C4-2B (cell line): ENCODE measurements around the gene C1R.
A peak's percentile ranks its signal among the peaks of the same experiment; 100 is the strongest.

ENCODE experiments used
- ZFX ChIP-seq: fragments of 450-650 bp; IDR thresholded peaks from 2 replicates; pipeline ENCODE4 v1.6.1; 2017
- TF ChIP-seq, protein P1 (sequence below): fragments of 450-650 bp; conservative IDR thresholded peaks from 2 replicates; pipeline ENCODE4 v1.5.1; 2017; ENCODE audit warnings: mild to moderate bottlenecking

DNA sequence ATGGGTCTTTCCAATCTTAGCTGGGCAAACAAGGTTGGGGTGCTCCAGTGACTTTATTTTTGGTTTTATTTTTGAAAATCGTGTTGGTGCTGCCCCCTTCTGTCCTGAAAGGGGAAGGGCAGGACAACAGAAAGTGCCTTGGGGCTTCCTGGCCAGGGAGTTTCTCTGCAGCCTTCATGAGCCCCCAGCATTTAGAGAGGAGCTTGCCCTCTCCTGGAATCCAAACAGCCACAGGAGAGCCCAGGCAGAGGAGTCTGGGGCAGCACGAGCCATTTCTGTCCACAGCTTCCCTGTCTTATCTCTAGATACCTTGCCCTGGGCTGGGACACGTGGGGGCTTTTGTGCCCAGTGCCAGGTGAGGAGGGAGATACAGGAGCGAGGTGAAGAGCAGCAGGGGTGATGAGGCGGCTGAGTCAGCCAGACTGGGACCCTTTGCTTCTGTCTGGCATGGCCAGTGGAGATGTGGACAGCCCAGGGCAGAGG is 21.2 kb upstream of the C1R start:
- TF ChIP-seq, protein P1, sequence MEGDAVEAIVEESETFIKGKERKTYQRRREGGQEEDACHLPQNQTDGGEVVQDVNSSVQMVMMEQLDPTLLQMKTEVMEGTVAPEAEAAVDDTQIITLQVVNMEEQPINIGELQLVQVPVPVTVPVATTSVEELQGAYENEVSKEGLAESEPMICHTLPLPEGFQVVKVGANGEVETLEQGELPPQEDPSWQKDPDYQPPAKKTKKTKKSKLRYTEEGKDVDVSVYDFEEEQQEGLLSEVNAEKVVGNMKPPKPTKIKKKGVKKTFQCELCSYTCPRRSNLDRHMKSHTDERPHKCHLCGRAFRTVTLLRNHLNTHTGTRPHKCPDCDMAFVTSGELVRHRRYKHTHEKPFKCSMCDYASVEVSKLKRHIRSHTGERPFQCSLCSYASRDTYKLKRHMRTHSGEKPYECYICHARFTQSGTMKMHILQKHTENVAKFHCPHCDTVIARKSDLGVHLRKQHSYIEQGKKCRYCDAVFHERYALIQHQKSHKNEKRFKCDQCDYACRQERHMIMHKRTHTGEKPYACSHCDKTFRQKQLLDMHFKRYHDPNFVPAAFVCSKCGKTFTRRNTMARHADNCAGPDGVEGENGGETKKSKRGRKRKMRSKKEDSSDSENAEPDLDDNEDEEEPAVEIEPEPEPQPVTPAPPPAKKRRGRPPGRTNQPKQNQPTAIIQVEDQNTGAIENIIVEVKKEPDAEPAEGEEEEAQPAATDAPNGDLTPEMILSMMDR, result peak; percentile 91
- no peak for TF ChIP-seq ZFX
